ENCODE data around the gene ENOSF1.

The ENOSF1 gene

GRCh38 chr18:670522-670921 lies 41.9 kb downstream of the ENOSF1 start:
- DNase-seq, result no peak

DNA sequence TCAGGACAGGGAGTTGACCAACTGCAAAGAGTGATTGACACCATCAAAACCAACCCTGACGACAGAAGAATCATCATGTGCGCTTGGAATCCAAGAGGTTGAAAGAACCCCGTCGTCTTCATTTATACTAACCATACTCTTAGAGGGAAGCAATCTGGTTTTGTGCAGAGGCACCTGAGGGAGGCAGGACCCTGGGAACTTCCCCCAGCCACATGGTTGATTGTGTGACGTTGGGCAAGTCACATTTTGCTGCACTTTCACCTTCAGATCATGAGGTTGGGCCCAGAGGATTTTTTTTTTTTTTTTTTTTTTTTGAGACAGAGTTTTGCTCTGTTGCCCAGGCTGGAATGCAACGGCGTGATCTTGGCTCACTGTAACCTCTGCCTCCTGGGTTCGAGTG lies 43.4 kb downstream of the ENOSF1 start:
- no peak for DNase-seq

- no peak for DNase-seq
Measured at GRCh38 chr18:668260-668659, 44.2 kb downstream of the ENOSF1 start.

GRCh38 chr18:666628-667027 lies 45.8 kb downstream of the ENOSF1 start:
- no peak for DNase-seq

DNA sequence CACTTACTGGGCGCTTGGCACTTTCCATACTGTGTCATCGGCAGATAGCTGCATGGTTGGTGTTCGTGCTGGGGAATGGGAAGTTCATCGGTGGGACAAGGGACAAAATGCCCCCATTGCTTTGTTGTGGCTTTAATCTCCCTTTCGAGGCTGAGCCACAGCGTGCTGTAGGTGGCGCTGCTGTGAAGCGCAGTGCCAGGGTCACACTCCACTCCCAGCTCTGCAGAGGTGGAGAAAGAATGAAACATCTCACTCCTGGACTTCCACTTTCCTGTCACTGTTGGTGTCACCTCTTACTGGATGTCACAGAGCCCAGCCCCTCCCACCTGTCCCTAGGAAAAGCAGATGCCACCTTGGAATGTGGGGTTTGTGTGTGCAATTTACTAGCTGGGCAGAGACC lies 46.3 kb downstream of the ENOSF1 start:
- DNase-seq, result no peak

DNA sequence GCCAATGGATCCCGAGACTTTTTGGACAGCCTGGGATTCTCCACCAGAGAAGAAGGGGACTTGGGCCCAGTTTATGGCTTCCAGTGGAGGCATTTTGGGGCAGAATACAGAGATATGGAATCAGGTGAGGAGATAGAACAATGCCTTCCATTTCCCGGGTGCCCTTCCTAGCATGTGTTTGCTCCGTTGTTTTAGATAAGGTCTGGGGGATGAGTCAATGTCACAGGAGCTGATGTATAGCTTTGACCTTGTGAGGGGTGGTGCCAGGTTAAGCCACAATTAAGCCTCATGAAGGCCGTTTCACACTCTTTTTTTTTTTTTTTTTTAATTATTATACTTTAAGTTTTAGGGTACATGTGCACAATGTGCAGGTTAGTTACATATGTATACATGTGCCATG lies 50.2 kb downstream of the ENOSF1 start:
- no peak for DNase-seq

GRCh38 chr18:659597-659996 lies 52.8 kb downstream of the ENOSF1 start:
- DNase-seq, result no peak

- DNase-seq, result no peak
Measured at GRCh38 chr18:658947-659533, 53.4 kb downstream of the ENOSF1 start.

DNA sequence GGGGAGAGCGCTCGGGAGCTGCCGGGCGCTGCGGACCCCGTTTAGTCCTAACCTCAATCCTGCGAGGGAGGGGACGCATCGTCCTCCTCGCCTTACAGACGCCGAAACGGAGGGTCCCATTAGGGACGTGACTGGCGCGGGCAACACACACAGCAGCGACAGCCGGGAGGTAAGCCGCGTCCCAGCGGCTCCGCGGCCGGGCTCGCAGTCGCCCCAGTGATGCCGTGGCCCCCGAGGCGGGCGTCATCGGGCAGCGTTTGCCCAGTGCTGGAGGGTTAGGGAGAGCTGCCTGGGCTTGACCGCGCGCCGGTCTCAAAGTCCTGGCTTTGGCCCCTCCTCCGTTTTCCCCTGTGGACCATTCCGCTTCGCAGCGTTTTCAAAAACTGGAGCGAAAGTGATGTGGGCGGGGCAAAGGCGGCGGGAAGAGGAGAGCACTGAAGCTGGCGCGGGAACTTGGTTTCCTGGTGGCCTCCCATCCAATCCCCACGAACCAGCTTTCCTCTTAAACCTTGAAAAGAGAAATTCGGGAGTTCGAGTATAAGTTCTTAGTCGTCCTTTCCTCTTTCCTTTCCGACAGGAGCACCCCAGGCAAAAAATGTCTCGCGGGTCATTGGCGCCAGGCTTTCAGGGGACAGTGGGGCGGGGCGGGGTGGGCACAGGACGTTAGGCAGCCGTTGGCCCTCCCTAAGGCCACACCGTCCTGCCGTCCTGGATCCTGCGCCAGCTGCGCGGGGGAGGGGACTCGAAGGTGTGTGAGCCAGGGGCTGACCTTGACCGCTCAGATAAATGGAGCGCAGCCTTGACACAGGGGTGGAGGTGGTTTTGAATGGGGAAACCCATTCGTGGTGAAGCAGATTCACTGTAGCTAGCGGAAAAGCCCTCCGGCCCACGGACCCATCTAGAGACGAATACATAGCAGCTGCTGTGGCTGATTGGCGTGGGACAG lies 54.2 kb downstream of the ENOSF1 start:
- DNase-seq, result peak; percentile 91

GRCh38 chr18:657311-658000 lies 55.0 kb downstream of the ENOSF1 start, which contains the start of gene TYMS:
TYMS (plus strand) TSS chr18:657653; CDS start chr18:657743, 90 bp downstream.
- peak; percentile 79 for DNase-seq

DNA sequence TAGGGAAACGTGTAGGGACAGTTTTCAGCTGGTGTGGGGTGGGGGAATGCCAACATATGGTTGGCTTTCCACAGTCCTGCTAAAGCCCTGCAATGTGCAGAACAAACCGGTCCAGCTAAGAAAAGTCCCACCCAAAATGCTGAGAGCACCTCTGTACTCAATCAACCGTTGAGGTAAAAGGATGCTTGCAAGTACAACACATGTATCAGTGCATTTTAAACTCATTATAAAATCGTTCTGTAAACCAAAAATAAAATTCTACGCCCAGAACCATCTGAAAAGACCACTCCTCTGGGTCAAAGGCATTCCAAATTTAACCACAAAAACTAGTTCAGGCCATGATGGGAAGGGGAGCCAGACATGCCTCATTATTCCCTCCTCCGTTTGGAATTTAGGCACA lies 57.0 kb downstream of the ENOSF1 start:
- peak; percentile 64 for DNase-seq

DNA sequence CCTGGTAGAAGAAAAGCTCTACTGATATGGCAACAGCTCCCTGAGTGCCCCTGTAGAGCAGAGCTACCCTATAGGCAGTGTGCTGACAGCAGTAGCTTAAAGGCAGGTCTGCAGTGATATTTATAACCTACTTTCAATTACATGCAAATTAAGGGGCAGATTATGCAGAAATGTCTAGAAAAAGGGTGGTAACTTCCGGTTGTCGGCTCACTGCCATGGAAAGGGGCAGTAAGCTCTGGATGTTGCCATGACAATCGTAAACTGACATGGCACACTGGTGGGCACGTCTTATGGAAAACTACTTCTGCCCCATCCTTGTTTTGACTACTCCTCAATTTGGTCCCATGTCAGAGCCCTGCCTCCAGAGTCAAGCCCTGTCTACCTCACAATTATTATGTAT lies 57.8 kb downstream of the ENOSF1 start:
- no peak for DNase-seq

DNA sequence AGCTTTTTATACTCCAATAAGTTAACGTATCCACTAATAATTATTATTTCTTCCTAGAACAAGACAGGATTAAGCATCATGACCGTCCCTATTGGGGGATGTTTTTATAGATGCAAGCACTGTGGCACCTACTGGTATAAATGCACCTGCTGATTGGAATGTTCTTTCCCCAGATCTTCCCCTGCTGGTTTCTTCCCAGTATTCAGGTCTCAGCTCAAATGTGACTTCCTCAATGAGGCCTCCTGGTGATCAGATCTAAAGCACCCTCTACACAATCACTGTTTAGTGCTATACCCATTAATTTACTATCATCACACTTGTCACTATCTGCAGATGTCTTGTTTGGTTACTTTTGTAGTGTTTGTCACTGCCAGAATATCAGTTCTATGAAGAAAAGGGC lies 58.9 kb downstream of the ENOSF1 start:
- DNase-seq, result no peak

- no peak for DNase-seq
Measured at GRCh38 chr18:652131-652530, 60.3 kb downstream of the ENOSF1 start.

GRCh38 chr18:650428-650858 lies 62.0 kb downstream of the ENOSF1 start:
- no peak for DNase-seq

DNA sequence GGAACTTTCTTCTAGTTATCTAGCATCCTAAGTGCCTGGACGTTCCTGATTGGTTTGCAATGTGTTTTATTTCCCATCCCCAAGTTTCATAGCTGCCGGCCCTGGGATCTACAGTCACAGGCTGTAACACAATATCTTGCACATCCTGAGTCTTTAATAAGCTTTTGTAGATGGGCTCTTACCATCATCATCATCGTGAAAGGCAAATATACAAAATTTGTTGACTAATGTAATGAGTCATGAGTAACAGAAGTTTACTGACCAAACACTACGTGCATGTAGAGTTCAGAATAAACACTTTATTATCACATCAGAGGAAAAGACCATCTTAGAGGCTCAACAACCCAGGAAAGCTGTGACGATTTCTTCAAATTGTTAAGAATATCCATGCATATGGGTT lies 63.1 kb downstream of the ENOSF1 start:
- DNase-seq, result no peak

- no peak for DNase-seq
Measured at GRCh38 chr18:647304-647703, 65.1 kb downstream of the ENOSF1 start.

DNA sequence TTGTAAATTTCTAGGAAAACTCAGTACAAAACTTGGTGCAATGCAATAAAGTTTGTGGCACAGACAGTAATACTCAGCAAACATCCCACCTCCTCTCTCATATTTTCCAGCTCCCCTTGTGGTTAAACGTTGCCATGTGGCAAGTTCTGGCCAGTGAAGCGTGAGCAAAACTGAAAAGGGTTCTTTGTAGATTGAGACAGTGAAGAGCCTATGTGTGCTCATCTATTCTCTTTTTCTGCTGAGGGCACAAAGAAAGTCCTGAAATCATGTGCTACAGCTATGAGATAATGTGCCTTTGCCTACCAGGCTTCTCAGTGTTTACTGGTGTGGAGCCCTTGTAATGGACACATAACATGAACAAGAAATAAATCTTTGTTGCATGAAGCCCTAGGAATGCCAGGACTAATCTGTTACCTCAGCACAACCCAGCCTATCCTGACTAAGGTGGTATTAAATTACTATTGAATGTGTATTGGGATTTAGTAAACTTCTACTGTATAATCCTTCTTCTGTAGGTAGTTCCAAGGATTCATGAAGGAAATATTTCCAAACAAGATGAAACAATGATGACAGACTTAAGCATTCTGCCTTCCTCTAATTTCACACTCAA lies 67.9 kb downstream of the ENOSF1 start:
- no peak for DNase-seq

GRCh38 chr18:641224-641623 lies 71.2 kb downstream of the ENOSF1 start:
- DNase-seq, result no peak

- DNase-seq, result no peak
Measured at GRCh38 chr18:635171-635570, 77.3 kb downstream of the ENOSF1 start.

DNA sequence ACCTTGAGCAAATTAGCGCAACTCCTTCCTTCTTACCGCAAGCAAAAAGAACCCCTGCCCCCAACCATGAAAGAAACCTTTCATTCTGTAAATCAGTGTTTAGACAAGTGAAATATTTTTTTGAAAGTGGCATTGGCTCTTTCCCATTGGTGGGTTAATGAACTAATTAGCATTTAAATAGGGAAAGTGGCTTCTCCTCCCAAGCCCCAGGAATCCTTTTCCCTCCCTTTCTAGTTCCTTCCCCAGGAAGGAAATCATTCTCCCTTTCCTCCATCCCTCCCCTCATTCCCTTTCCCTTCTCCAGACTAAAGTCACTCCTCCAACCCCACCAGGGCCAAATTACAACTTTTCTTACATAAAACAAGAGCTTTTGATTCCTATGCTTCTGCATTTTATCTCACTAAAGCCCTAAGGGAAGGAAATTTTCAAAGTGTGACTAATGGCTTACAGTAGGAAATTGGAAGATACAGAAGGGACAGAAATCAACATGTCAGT lies 77.8 kb downstream of the ENOSF1 start:
- no peak for DNase-seq

DNA sequence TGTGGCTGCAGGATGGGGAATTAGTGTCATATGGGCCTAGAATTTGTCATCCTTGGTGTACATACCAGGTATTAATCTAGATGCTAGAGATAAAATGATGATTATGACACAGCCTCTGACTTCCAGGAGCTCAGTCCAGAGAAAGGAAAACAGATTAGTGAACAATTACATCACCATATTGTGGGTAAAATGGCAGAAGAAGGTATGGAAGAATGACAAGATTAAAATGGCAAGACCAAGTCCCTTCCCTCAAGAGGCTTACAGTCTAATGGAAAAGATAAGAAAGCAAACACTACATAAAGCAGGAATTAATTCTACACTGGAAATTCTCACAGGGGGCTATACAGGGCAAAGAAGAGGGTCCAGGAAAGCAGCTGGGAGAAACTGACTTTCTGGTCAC lies 80.9 kb downstream of the ENOSF1 start:
- DNase-seq, result no peak

Measured in DMS79 (cell line).